ENCODE data around the gene MALRD1.

MALRD1 gene

GRCh38 chr10:19245889-19246752 is 197.5 kb downstream of the MALRD1 start:
- FAIRE-seq: no peak

GRCh38 chr10:19247843-19248242 is 199.2 kb downstream of the MALRD1 start:
- no peak for FAIRE-seq

GRCh38 chr10:19250546-19250945 is 201.9 kb downstream of the MALRD1 start:
- FAIRE-seq: no peak

- FAIRE-seq: no peak
Observed at GRCh38 chr10:19252531-19252930, 203.9 kb downstream of the MALRD1 start.

- no peak for FAIRE-seq
Observed at GRCh38 chr10:19256331-19256730, 207.7 kb downstream of the MALRD1 start.

GRCh38 chr10:19263262-19263661 is 214.7 kb downstream of the MALRD1 start:
- no peak for FAIRE-seq

- no peak for FAIRE-seq
Observed at GRCh38 chr10:19283285-19283684, 234.7 kb downstream of the MALRD1 start.

- FAIRE-seq: no peak
Observed at GRCh38 chr10:19283786-19284185, 235.2 kb downstream of the MALRD1 start.

GRCh38 chr10:19290770-19291169 is 242.2 kb downstream of the MALRD1 start:
- FAIRE-seq: no peak

GRCh38 chr10:19294233-19294632 is 245.6 kb downstream of the MALRD1 start:
- FAIRE-seq: no peak

GRCh38 chr10:19299645-19300044 is 251.0 kb downstream of the MALRD1 start:
- FAIRE-seq: no peak

- no peak for FAIRE-seq
Observed at GRCh38 chr10:19302117-19302516, 253.5 kb downstream of the MALRD1 start.

GRCh38 chr10:19310066-19310465 is 261.5 kb downstream of the MALRD1 start:
- FAIRE-seq: no peak

- no peak for FAIRE-seq
Observed at GRCh38 chr10:19316204-19316870, 267.7 kb downstream of the MALRD1 start.

- no peak for FAIRE-seq
Observed at GRCh38 chr10:19317952-19318351, 269.4 kb downstream of the MALRD1 start.

GRCh38 chr10:19325581-19325980 is 277.0 kb downstream of the MALRD1 start:
- FAIRE-seq: no peak

- FAIRE-seq: no peak
Observed at GRCh38 chr10:19328582-19328981, 280.0 kb downstream of the MALRD1 start.

GRCh38 chr10:19329475-19329874 is 280.9 kb downstream of the MALRD1 start:
- no peak for FAIRE-seq

- no peak for FAIRE-seq
Observed at GRCh38 chr10:19332304-19332703, 283.7 kb downstream of the MALRD1 start.

- no peak for FAIRE-seq
Observed at GRCh38 chr10:19333631-19334030, 285.0 kb downstream of the MALRD1 start.

- FAIRE-seq: no peak
Observed at GRCh38 chr10:19347621-19348020, 299.0 kb downstream of the MALRD1 start.

GRCh38 chr10:19367176-19367575 is 318.6 kb downstream of the MALRD1 start:
- no peak for FAIRE-seq

GRCh38 chr10:19373988-19374387 is 325.4 kb downstream of the MALRD1 start:
- no peak for FAIRE-seq

GRCh38 chr10:19385846-19386450 is 337.3 kb downstream of the MALRD1 start:
- FAIRE-seq: no peak

Measured in islet of Langerhans (tissue), 1 donor.